Mucosa of gallbladder (tissue), 1 donor: ENCODE measurements around the gene ARVCF. TPM values are rescaled to one million over a fixed set of nuclear protein-coding genes. Genes with fewer than 3 reads are reported as not detected.

Source experiments
- DNase-seq: peaks from one replicate; pipeline ENCODE4 v3.0.0-alpha.2; 2020; ENCODE audit warnings: low spot score
- total RNA-seq: library from RNA; stranded (reverse); gene quantifications from one replicate; pipeline ENCODE4 v1.2.1, GENCODE V29; 2021
- donor health status: DM: no; HTN: no; CAD: no.

The ARVCF gene
- total RNA-seq, 1 donor from 2014 or later, result 44.3 TPM

DNA sequence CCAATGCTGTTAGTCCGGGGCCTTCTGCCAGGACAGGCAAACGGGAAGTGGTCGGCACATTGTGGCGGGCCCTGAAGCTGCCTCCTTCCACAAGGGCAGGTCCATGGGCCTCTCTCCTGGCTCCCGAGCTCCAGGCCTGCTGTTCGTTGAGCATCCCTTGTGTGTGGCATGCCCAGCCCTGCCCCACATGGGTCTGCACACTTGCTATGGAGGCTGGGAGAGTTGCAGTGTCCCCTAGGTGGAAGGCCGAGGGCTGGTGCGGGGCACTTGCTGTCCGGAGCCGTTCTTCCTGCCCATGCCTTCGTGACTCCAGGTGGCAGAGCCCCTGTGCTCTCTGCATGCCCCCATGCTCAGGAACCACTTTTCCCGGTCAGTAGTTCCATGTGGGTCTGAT is 37.4 kb upstream of the ARVCF start:
- DNase-seq, result no peak

DNA sequence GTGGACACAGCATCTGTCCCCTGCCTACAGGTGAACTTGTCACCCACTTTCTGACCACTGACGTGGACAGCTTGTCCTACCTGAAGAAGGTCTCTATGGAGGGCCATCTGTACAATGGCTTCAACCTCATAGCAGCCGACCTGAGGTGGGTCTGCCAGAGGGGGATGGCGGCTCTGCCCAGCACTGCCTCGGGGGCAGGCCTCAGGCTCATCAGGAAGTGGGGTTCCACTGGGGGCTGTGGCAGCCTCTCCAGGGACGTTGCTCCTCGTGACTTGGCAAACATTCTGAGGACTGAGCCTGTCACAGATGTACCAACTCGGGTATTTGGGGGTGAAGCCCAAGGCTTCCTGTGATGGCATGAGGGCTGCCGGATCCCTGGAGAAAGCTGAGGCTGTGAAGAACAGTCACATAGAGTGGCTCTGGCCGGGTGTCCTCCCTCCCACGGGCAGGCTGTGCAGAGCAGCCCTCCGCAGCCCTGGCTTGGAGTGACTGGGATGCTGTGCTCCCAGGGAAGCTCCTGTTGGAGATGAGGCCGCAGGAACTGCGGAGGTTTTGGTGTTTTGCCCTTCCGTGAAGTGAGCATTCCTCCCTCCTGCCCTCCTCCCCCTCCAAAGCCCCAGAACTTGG is 36.9 kb upstream of the ARVCF start:
- no peak for DNase-seq

DNA sequence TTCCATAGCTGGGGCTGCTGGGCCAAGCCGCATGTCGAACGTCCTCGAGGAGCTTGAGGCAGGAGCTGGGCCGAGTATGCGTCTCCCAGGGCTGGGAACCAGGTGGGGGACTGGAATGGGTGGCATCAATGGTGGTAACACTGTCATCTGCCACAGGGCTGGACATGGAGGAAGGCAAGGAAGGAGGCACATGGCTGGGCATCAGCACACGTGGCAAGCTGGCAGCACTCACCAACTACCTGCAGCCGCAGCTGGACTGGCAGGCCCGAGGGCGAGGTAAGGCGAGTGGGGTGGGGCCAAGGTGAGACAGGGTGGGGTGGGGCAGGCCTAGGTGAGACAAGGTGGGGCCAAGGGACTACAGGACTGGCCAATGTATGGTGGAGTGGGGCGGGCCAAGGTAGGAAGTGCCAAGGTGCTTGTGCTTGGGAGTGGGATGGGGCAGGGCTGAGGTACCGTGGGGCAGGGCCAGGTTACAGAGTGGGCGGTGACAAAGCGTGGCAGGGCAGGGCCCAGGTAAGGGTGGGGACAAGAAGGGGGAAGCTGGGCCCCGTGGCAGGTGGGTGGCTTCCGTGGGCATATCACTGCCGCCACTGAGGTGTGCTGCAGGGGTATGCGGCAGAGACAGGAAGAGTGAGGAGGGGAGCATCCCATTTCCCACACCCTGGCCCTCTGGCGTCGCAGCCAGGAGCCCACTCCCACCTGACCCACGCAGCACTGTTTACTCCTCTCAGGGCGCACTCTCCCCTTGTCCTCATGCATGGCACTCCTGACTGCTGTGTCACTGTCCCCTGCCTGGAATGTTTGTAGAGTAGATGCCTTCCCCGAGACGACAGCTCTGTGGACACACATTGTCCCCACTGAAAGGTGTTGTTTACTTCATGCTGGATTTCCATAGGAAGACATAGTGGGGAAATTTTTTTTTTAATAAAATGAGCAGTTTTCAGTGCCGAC is 36.0 kb upstream of the ARVCF start:
- no peak for DNase-seq

DNA sequence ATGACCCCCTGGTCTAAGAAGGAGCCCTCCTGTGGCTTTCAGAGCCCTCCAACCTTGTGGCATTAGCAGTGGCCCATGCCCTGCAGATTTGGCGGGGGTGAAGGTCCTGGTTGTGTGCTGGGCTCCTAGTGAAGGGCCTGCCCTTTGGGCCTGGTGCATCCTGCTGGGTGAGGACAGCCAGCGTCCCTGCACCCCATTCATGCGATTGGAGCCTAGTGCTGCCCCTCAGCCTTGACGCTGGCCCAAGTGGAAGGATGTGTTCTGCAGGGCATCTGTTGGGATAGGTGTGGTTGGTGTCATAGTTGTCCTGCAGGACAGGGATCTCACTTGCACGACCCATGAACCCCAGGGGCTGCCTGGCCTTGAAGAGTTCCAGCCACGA is 35.3 kb upstream of the ARVCF start:
- no peak for DNase-seq

DNA sequence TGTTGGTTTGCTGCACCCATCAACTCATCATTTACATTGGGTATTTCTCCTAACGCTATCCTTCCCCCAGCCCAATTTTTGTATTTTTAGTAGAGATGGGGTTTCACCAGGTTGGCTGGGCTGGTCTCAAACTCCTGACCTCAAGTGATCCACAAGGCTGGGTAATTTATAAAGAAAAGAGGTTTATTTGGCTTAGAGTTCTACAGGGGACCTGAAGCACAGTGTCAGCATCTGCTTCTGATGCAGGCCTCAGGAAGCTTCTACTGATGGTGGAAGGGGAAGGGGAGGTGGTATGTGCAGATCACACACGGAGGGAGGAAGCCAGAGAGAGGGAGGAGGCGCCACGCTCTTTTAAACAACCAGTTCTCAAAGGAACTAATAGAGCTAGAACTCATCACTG is 30.1 kb upstream of the ARVCF start:
- DNase-seq, result no peak

DNA sequence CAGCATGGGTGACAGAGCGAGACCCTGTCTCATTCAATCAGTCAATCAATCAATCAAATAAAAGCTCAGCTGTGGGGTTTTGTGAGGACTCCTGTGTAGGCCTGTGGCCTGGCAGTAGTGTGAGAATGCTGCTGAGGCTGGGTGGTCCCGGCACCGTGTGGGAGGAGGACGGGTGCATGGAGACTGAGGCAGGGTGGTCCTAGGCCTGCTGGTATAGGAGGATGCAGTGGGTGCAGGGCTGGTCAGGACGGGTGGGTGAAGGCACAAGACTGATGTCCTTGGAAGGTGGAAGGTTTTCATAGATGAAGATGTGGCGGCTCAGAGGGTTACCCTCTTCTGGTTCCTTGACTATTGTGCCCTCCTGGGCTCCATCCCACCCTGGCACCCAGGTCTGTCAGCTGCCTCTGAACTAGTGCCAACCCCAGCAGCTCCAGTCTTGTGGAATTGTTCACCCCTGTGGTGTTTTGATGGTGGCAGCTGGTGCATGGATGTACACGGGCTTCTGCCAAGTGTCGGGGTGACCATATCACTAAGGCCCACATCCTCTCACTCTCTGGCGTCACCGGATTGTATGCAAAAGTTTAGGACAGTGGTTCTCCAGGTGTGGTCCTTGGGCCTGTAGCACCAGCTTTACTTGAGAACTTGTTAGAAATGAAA is 28.0 kb upstream of the ARVCF start:
- no peak for DNase-seq

DNA sequence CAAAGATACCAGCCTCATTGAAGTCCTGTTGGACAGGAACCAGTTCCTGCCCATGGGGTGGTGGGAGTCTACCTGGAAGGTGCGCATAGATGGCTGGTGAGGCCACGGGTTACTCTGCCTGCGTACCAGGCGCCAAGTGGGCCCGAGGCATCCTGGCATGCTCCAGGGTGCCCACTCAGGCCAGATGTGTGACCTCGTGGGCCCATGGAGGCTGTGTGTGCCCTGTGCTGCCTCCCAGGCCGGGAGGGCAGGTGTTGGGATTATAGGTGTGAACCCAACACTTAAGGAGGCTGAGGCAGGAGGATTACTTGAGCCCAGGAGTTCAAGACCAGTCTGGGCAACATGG is 27.3 kb upstream of the ARVCF start:
- DNase-seq, result no peak

DNA sequence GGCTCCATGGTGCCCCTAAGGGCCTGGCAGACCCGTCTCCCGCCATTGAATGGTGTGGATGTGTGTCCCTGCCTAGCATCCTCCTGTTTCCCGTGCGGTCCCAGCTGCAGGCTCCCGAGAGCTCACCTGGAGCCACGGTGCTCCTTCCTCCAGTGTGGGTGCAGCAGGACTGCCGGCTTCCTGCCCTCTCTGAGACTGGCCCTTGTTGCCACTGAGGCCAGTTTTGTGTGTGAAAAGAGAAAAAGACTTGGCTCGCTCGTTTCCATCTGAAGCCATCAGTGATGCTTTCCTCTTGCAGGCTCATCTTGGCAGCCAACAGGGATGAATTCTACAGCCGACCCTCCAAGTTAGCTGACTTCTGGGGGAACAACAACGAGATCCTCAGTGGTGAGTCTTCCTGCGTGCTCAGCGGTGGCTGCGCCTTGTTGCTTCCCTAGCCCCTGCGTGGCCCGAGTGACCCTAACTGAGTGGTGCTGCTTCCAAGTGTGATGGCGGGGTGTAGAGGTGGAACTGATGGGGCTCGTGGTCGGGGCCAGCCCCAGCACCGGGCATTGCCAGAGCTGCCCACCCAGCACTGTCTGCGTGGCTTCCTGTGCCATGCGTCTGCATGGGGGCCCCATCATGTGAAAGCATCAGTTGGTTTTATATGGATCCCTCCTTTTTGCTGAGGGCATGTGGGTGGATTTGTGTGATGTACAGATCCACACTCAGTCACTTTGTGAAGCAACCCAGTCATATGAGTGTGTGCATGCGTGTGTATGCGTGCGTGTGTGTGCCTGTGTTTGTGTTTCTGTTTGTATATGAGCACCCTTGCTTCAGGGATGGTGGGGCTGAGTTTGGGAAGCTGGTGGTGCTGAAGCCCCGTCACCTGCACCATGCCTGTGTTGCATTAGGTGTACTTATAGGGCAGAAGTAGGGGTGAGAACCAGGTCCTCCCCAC is 26.7 kb upstream of the ARVCF start:
- no peak for DNase-seq

DNA sequence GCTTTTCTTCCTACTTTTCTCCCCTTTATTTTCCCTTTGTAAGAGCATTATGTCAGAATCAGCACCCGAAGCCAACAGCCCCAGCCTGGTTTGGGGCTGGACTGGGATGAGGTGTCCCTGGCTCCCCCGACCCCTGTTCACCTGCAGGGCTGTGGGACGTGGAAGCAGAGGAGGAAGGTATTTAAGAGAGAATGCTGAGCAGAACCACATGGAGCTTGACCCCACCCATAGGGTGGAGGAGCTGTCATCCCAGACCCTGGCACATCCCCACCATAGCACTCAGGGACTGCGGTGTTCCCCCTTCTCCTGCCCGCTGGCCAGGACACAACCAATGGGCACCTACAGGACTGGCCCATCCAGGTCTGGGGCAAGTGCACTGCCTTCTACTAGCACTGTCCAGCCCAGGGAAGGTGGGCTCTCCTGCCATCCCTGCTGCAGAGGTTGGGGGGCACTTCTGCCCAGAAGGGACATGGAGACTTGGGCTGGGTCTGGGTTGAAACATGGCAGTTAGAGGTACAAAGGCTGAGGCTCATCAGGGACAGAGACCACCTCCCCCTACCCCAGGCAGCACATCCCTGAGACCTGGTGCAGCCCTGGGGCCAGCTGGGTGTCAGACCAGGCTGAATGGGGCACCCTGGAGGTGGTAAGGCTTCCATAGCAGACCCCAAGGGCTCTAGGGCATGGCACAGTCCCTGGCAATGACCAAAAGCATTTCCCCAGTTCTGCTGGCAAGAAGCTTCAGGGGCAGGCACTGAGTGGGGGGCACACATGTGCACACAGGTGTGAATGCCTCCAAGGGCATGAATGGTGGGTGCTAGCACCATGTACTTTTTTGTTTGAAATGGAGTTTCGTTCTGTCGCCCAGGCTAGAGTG is 23.9 kb upstream of the ARVCF start:
- no peak for DNase-seq

DNA sequence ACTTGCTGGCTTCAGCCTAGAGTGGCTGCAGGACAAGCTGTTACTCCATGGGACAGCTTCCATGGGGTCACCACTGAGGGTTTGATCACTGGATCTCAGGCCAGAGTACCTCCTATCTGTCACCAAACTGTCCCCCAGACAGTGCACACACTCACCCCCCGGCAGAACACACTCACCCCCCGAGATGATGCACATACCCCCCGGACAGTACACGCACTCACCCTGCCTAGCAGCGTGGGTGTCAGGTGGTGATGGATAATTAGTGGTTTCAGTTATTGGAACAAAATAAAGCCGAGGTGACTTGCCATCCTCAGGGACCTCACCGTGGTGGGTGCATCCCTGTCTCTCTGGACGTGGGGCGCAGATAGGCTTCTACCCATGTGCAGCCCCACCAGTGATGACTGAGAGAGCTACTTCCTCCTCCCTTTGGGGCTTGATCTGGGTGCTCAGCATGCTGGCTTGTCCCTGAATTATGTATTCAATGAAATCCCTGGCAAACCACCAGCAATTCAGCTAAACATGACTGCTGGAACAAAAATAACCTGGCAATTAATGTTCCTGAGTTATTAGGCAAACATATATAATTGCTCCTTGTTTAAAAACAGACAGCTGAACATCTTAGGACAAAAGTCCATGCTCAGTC is 23.2 kb upstream of the ARVCF start:
- DNase-seq, result no peak

DNA sequence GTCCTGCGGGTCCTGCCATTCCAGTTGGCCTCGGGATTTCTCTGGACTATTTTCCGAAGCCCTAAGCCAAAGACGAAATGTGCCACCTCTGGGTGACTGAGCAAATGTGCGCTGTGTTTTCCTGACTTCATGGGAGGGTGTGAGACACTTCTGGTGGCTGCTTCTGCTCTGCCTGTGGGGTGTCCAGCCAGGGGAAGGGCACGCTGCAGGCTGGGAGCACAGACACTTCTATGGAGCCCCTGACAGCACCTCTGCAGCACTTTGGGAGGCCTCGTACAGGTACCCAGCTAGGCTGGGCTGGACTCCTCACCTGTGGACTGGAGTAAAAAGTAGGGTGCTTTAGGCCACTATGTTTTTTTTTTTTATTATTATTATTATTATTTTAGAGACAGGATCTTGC is 22.0 kb upstream of the ARVCF start:
- no peak for DNase-seq

DNA sequence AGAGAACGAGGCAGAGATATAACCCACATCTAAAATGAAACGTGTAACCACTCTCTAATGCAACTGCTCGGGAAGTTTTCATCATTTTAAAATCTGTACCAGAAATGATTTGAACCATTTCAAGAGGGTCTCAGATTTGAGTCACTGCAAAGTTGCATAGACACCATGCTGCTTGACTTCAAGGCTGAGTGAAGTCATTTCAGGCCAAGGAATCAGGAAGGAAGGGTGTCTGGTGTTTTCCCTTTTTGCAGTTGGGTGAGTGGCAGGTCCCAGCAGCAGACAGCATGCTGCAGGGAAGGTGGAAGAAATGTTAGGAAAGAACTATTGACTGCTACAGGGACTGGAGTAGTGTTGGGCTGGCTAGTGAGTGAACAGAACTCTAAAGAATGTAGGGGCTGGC is 20.8 kb upstream of the ARVCF start:
- DNase-seq, result no peak

DNA sequence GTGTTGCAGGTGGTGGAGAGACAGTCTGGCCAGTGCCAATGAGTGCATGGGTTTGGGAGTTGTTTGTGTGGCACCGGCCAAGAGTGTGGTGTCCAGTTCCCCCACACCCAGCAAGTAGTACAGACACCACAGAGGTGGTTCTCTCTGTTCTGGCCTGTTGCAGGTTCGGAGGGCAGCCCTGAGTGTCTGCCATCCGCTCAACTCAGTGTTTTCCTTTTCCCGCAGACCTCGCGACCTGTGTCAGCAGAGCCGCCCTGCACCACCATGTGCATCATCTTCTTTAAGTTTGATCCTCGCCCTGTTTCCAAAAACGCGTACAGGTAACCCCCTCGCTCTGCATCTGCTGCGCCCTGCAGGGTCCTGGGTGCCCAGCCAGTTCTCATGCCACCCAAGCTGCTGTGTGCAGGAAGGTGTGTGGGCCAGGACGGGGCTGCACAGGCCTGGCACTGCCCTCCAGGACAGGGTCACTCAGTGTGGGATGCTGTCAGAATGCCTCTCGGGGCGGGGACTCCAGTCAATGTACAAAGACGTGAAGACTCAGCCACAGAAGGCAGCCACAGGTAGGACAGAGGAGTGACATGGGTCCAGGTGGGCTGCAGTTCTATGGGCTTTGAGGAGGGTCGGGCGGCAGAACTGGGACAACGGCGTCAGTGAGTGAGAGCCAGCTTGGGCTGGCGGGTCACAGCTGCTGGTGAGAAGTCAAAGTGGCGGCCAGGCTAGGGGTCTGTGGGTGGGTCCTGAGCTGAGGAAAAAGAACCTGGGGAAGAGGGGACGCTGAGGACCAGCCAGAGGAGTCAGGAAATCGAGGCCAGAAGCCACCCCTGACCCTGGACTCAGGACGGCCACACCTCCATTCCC is 20.1 kb upstream of the ARVCF start:
- DNase-seq, result no peak

DNA sequence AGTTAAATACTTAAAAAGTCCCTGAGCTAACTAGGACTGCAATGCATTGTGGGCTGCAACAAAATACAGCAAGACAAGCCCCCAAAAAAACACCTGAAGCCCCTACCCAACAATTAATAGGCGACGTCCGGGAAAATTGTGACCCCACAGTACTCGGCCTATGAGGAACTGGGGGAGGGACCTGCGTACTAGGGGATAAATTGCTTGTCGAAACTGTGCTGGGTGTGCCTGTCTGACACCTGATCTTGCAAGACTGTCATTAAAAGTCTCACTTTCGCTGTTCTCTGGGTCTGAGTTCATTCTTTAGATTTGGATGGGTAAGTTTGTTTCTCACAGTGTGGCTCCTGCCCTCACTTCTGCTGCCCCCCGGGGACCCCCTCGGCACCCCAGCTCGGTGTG is 19.5 kb upstream of the ARVCF start:
- no peak for DNase-seq

DNA sequence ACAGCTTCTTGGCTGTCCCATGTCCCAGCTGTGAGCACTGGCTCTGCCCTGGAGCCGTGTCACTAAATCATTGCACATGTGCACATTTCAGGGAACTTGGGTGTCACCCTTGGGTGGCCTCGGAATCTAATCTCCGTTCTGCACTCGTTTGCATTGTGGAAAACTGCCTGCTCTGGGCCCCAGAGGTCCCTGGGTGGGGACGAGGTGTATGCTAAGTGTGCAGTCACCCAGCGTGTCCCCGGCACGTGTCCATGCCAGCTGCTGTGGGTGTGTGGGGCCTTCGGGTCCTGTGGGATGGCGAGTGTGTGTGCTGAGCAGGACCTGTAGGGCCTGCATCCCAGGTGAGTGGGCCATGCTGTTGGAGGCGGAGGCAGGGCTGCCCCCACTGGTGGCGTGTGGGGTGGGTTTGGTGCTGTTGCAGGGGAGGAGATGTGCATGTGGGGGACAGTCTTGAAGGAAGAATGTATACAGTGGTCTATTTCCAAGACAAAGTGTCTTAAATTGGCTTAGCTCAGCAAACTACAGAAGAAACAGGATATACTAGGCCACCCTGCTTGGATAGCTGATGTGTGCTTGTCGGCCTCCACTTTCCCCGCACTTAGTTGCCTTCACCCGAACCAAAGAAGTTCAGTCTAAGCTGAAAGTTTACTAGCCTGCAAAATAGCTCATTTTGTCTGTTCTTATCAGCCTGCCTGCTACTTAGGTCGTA is 18.9 kb upstream of the ARVCF start:
- no peak for DNase-seq

DNA sequence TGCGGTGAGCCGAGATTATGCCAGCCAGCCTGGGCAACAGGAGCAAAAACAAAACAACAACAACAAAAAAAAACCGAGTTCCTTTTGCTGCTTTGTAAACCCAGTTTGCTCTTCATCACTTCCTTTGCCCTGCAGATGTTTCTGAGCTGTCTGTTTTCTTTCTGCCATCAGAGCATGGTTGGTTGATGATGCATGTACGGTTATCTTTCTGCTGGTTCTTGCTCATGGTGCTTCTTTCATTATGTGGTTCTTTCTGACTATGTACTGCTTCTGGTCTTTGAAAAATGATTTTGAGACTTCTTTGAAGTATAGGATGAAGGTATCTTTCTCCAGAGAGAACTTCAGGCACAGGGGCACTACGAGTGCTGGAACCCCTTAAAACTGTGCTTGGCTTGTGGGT is 17.5 kb upstream of the ARVCF start:
- no peak for DNase-seq

DNA sequence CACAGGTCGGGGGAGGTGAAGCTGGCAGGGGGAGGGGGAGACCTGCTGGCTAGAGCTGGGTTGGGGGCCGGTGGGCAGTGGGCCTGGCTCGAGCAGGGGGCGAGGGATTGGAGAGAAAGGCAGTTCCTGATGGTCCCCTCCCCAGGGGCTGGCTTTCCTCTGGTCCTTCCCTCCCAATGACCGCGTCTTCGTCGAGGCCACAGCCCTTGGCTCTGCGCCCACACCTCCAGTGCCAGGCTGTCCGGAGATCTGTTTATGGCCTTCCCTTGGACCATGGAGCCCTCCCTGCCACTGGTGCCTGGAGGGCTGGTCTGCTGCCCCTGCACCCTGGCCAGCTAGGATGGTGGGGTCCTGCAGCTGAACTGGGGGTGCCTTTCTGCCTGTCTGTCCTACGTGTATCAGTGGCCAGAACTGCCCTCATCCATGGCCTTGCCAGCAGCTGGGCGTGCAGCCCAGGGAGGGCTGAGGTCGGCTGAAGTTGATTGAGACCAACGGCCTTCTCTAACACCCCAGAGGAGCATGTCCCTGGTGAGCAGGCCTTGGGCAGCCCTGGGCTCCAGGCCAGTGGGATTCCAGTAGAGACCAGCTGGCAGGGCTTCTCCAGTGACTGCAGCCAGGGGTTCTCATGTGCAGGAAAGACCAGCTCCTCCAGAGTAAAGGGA is 16.6 kb upstream of the ARVCF start:
- no peak for DNase-seq

DNA sequence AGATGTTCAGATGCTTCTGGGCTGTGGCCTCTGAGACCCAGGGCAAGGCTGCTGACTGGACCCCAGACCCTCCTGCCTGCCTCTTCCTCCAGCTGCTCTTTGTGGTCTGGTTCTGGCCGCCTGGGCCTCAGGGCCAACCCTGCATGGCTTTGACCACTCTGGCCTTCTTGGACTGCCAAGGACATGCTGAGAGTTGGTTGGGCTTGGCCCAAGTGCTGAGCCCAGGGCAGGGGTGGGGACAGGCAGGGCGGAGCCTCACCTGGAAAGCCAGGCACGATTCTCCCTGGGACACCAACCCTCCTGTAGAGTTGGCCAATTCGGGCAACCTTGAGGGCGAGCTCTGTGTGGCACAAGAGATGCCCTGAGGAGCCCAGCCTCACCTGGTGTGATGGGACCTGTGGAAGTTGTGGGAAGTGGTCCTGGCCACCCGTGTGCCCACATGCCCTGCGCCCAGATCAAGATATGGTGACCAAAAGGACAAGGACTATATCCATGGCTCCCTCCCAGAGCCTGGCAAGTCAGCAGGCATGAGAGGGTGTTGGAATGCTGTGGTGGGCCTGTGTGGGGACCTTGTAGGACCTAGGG is 15.9 kb upstream of the ARVCF start:
- no peak for DNase-seq
